Glutamatergic neuron (in vitro differentiated cells): Measurements from ENCODE around the gene MYT1. TPM values are rescaled to one million over a fixed set of nuclear protein-coding genes. Genes with fewer than 3 reads are reported as not detected.

ENCODE experiments used
- DNase-seq: peaks from one replicate; pipeline ENCODE4 v3.0.0; 2022
- H3K27ac Mint-ChIP-seq: one replicate; pipeline ENCODE4 v1.8.0; 2020; ENCODE audit warnings: mild to moderate bottlenecking, mixed read lengths, inconsistent platforms; ENCODE audit not compliant: unreplicated experiment
- H3K27me3 Mint-ChIP-seq: one replicate; pipeline ENCODE4 v1.8.0; 2020; ENCODE audit warnings: mild to moderate bottlenecking, moderate library complexity, mixed read lengths, inconsistent platforms; ENCODE audit not compliant: unreplicated experiment
- H3K36me3 Mint-ChIP-seq: one replicate; pipeline ENCODE4 v1.8.0; 2020; ENCODE audit warnings: mild to moderate bottlenecking, mixed read lengths, inconsistent platforms; ENCODE audit not compliant: unreplicated experiment
- H3K4me1 Mint-ChIP-seq: one replicate; pipeline ENCODE4 v1.8.0; 2020; ENCODE audit warnings: mild to moderate bottlenecking, low read depth, mixed read lengths, inconsistent platforms; ENCODE audit not compliant: unreplicated experiment
- H3K4me3 Mint-ChIP-seq: one replicate; pipeline ENCODE4 v1.8.0; 2020; ENCODE audit warnings: mild to moderate bottlenecking, mixed read lengths, inconsistent platforms; ENCODE audit not compliant: unreplicated experiment
- H3K9me3 Mint-ChIP-seq: one replicate; pipeline ENCODE4 v1.8.0; 2020; ENCODE audit warnings: mild to moderate bottlenecking, moderate library complexity, mixed read lengths, inconsistent platforms; ENCODE audit not compliant: unreplicated experiment
- CTCF ChIP-seq: fragments of 200-600 bp; sonication (generic); IDR thresholded peaks from one replicate; pipeline ENCODE4 v1.5.0; 2021; ENCODE audit not compliant: partially characterized antibody, unreplicated experiment
- total RNA-seq: library from RNA; stranded (reverse); fragmentation: NEBNext Ultra II Directional; extraction: Animal tissue kit (Norgen Biotek cat#: 25700); gene quantifications from one replicate; pipeline ENCODE4 v1.2.1, GENCODE V29; 2021; ENCODE audit not compliant: unreplicated experiment

The MYT1 gene
- total RNA-seq, 1 donor from 2014 or later, result 159 TPM

GRCh38 chr20:64154590-64155257, 9.5 kb upstream of the MYT1 start:
- Mint-ChIP-seq H3K9me3 (peaks cover 20% of the 10 kb centered on the region), H3K4me1 (peaks cover 37% of the 10 kb centered on the region), H3K27me3 (peaks cover 24% of the 10 kb centered on the region), H3K36me3 (no peaks in the 10 kb centered on the region), H3K27ac (peak overlapping the region; percentile 98), H3K4me3 (no peak overlapping the region)
- no peak for TF ChIP-seq CTCF
- no peak for DNase-seq

- H3K27me3 Mint-ChIP-seq, result peaks cover 26% of the 10 kb centered on the region
- H3K4me1 Mint-ChIP-seq, result peaks cover 41% of the 10 kb centered on the region
- H3K27ac Mint-ChIP-seq, result peak overlapping the region; percentile 98
- no peak for DNase-seq
- no peak for TF ChIP-seq CTCF
- peak overlapping the region; percentile 82 for H3K4me3 Mint-ChIP-seq
- H3K36me3 Mint-ChIP-seq, result no peaks in the 10 kb centered on the region
- H3K9me3 Mint-ChIP-seq, result peaks cover 22% of the 10 kb centered on the region
Observed at GRCh38 chr20:64155258-64156135, 8.8 kb upstream of the MYT1 start.

- peak overlapping the region; percentile 98 for H3K27ac Mint-ChIP-seq
- H3K27me3 Mint-ChIP-seq, result peaks cover 32% of the 10 kb centered on the region
- H3K9me3 Mint-ChIP-seq, result peaks cover 25% of the 10 kb centered on the region
- H3K36me3 Mint-ChIP-seq, result no peaks in the 10 kb centered on the region
- peaks cover 41% of the 10 kb centered on the region for H3K4me1 Mint-ChIP-seq
- no peak for TF ChIP-seq CTCF
- peak overlapping the region; percentile 67 for H3K4me3 Mint-ChIP-seq
- peak; percentile 80 for DNase-seq
Observed at GRCh38 chr20:64156136-64156885, 7.9 kb upstream of the MYT1 start.

- no peaks in the 10 kb centered on the region for H3K36me3 Mint-ChIP-seq
- H3K27me3 Mint-ChIP-seq, result peaks cover 40% of the 10 kb centered on the region
- H3K4me1 Mint-ChIP-seq, result peaks cover 40% of the 10 kb centered on the region
- peak overlapping the region; percentile 98 for H3K27ac Mint-ChIP-seq
- DNase-seq, result no peak
- peak overlapping the region; percentile 47 for H3K4me3 Mint-ChIP-seq
- H3K9me3 Mint-ChIP-seq, result peaks cover 34% of the 10 kb centered on the region
- TF ChIP-seq CTCF, result no peak
Observed at GRCh38 chr20:64156886-64157875, 7.1 kb upstream of the MYT1 start.
